Heart left ventricle (tissue), 13 donors: ENCODE results near the gene PVR.

Source experiments
- POLR2A ChIP-seq, 2 donors: fragments of 450-650 bp; IDR thresholded peaks; one replicate each; pipeline ENCODE4 v1.6.1; 2017; ENCODE audit warnings: antibody characterized with exemption in 2 of 2, mild to moderate bottlenecking in 2 of 2, moderate library complexity in 2 of 2
- TF ChIP-seq, protein P1 (sequence below), 12 donors: fragments of 200-600 bp; sonication (generic) in 4 of 12; IDR thresholded peaks; one replicate each; pipeline versions ENCODE4 v1.5.0 to v1.8.0; 2018 to 2022; ENCODE audit warnings: antibody characterized with exemption in 12 of 12, mild to moderate bottlenecking in 5 of 12
- donor health status: ischemic (EF 13 %, LVEDD 7.1; RV severe dilation, severe dysfunction).
- donor health status: DM: no; HTN: yes; CAD: no.
- donor health status: DM: no; HTN: no; CAD: no.
- donor health status: ischemic (EF 25% LVEDD 6.9; RV normal size, moderate dysfunction).
- donor health status: ischemic (EF 25% LVEDD 5.7; RV mildly dilated, moderate dysfunction).
- donor health status: ischemic (EF 35%, LVEDD 5.7; RV mildly dilated, moderate dysfunction).
- donor health status: nonischemic (EF 11% LVEDD 7.7; RV severe dilation, severe dysfunction).
- donor health status: DM: yes; HTN: yes; CAD: no.
- donor health status: PGD.
- donor health status: ischemic (EF 29% LVEDD 5.4; RV normal size, mild dysfunction).
- donor health status: nonischemic (EF 23%, LVEDD 6.1; RV moderate dilation, normal function).

- TF ChIP-seq, protein P1, sequence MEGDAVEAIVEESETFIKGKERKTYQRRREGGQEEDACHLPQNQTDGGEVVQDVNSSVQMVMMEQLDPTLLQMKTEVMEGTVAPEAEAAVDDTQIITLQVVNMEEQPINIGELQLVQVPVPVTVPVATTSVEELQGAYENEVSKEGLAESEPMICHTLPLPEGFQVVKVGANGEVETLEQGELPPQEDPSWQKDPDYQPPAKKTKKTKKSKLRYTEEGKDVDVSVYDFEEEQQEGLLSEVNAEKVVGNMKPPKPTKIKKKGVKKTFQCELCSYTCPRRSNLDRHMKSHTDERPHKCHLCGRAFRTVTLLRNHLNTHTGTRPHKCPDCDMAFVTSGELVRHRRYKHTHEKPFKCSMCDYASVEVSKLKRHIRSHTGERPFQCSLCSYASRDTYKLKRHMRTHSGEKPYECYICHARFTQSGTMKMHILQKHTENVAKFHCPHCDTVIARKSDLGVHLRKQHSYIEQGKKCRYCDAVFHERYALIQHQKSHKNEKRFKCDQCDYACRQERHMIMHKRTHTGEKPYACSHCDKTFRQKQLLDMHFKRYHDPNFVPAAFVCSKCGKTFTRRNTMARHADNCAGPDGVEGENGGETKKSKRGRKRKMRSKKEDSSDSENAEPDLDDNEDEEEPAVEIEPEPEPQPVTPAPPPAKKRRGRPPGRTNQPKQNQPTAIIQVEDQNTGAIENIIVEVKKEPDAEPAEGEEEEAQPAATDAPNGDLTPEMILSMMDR (IDR thresholded peaks at IDR 0.05) = no peak
- TF ChIP-seq POLR2A (IDR thresholded peaks at IDR 0.05) = no peak
Measured at GRCh38 chr19:44598355-44598754, 45.4 kb upstream of the PVR start.
